Measurements from ENCODE around the gene TMEM198. TPM values are rescaled to one million over a fixed set of nuclear protein-coding genes. Genes with fewer than 3 reads are reported as not detected.

The TMEM198 gene
- total and polyA plus RNA-seq, 3 experiments from 2014 or later: 5.2 to 6.0 TPM; not detected in 1

DNA sequence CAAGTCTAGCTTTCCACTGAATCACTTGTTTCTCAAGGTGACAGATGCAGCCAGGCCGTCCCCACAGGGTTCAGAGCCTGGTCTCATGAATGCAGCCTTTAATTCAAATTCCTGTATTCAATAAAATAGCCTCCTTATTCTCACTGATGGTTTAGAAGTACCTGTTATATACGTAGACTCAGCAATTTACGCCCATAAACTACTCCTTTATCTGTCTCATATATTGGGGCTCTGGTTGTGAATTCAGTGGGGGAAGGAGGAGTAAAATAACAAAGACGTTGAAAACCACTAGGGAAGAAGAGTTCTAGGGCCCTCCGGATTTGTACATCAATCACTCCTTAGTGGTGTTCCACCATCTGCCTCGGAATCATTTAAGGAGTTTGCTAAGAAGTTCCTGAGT, 25.8 kb downstream of the TMEM198 start:
- Histone ChIP-seq H3K36me3 (ENCODE audit: insufficient read depth, low read length) (no peaks in the 10 kb centered on the region), H3K27ac (ENCODE audit: low read depth, low read length) (no peak overlapping the region), H3K4me1 (ENCODE audit: insufficient read depth, low read length) (no peaks in the 10 kb centered on the region), H3K4me3 (ENCODE audit: low read length) (no peak overlapping the region), H3K9me3 (ENCODE audit: low read length) (no peaks in the 10 kb centered on the region), H3K27me3 (ENCODE audit: insufficient read depth, low read length, poor library complexity, severe bottlenecking) (peaks cover 12% of the 10 kb centered on the region)
- POLR2A ChIA-PET: no interaction called here
- Mint-ChIP-seq H3K4me3 (peak overlapping the region in 3 of 7 donors; percentile 39 to 47 (median 42)), H3K36me3 (no peaks in the 10 kb centered on the region), H3K4me1 (peaks cover 0 to 7% (median 0%) of the 10 kb centered on the region in 3 donors), H3K9me3 (peaks cover 0 to 2% (median 0%) of the 10 kb centered on the region in 5 donors), H3K27me3 (peaks cover 27 to 59% of the 10 kb centered on the region in 2 donors), H3K27ac (peak overlapping the region in 1 of 8 donors; percentile 8)
- no peak for DNase-seq
- CTCF ChIA-PET: no interaction called here

DNA sequence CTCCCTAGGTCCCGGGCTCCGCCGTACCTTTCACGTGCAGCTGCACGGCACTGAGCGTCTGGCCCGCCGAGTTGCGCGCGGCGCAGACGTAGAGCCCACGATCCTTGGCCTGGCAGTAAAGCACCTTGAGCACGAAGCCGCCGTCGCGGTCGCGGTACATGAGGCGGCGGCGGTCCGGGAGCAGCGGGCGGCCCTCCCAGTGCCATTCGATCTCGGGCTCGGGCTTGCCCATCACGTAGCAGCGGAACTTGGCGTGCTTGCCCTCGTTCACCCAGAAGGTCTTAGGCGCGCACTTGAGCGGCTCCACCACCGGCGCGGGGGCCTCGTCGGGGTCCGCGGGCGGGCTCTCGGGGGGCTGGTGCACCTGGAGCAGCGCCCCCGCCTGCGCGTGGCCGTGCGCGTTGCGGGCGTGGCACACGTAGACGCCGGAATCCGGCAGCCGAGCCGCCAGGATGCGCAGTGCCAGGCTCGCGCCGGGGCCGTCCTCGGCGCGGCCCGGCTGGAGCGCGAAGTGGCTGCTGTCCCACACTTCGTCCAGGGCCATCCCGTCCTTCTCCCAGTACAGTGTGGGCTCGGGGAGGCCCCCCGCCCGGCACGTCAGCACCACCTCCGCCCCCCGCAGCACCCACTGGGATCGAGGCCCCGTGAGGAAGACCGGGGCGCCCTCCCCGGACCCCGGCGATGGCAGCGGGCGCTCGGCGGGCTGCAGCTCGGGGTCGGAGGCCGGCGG, 26.5 kb downstream of the TMEM198 start:
- H3K27ac Mint-ChIP-seq: no peak overlapping the region
- ChIA-PET CTCF (interaction anchor here (1.7 kb wide), 1 partner anchor 9 kb away, joined by 12 read pairs; no protein-coding TSS in a partner anchor), POLR2A (no interaction called here)
- Histone ChIP-seq H3K36me3 (ENCODE audit: insufficient read depth, low read length) (no peaks in the 10 kb centered on the region), H3K9me3 (ENCODE audit: low read length) (no peaks in the 10 kb centered on the region), H3K4me3 (ENCODE audit: low read length) (no peak overlapping the region), H3K4me1 (ENCODE audit: insufficient read depth, low read length) (no peaks in the 10 kb centered on the region), H3K27me3 (ENCODE audit: insufficient read depth, low read length, poor library complexity, severe bottlenecking) (peaks cover 12% of the 10 kb centered on the region), H3K27ac (ENCODE audit: low read depth, low read length) (no peak overlapping the region)
- peak overlapping the region in 4 of 7 donors; percentile 42 to 63 (median 54) for H3K4me3 Mint-ChIP-seq
- no peak for DNase-seq
- H3K36me3 Mint-ChIP-seq: no peaks in the 10 kb centered on the region
- H3K27me3 Mint-ChIP-seq: peaks cover 21 to 66% of the 10 kb centered on the region in 2 donors
- peaks cover 0 to 7% (median 0%) of the 10 kb centered on the region in 3 donors for H3K4me1 Mint-ChIP-seq
- H3K9me3 Mint-ChIP-seq: peaks cover 0 to 2% (median 0%) of the 10 kb centered on the region in 5 donors

DNA sequence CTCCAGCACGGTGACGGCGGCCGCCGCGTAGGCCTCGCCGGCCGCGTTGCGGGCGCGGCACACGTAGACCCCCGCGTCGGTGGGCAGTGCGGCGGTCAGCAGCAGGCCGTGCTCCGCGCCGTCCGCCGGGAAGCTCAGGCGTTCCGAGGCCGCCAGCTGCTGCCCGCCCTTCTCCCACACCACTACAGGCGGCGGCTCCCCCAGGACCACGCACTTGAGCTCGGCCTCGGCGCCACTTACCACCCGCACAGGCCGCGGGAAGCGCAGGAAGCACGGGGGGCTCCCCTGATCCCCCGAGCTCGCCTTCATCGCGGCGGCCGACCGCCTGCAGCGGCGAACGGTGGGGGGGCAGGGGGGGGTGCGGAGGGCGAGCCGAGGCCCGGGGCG, 27.1 kb downstream of the TMEM198 start:
- no peaks in the 10 kb centered on the region for H3K9me3 ChIP-seq (ENCODE audit: low read length)
- no peak overlapping the region for H3K27ac ChIP-seq (ENCODE audit: low read depth, low read length)
- Mint-ChIP-seq H3K36me3 (no peaks in the 10 kb centered on the region), H3K27ac (no peak overlapping the region), H3K9me3 (peaks cover 0 to 2% (median 0%) of the 10 kb centered on the region in 5 donors), H3K4me3 (peak overlapping the region in 1 of 7 donors; percentile 40), H3K27me3 (peaks cover 22 to 69% of the 10 kb centered on the region in 2 donors), H3K4me1 (peaks cover 0 to 7% (median 0%) of the 10 kb centered on the region in 3 donors)
- H3K36me3 ChIP-seq (ENCODE audit: insufficient read depth, low read length): no peaks in the 10 kb centered on the region
- H3K27me3 ChIP-seq (ENCODE audit: insufficient read depth, low read length, poor library complexity, severe bottlenecking): peaks cover 12% of the 10 kb centered on the region
- DNase-seq: no peak
- CTCF ChIA-PET: interaction anchor here (0.9 to 1.7 kb wide), 2 partner anchors 10 to 30 kb away, joined by 3 to 12 read pairs; no protein-coding TSS in a partner anchor
- H3K4me1 ChIP-seq (ENCODE audit: insufficient read depth, low read length): no peaks in the 10 kb centered on the region
- H3K4me3 ChIP-seq (ENCODE audit: low read length): no peak overlapping the region
- POLR2A ChIA-PET: no interaction called here

DNA sequence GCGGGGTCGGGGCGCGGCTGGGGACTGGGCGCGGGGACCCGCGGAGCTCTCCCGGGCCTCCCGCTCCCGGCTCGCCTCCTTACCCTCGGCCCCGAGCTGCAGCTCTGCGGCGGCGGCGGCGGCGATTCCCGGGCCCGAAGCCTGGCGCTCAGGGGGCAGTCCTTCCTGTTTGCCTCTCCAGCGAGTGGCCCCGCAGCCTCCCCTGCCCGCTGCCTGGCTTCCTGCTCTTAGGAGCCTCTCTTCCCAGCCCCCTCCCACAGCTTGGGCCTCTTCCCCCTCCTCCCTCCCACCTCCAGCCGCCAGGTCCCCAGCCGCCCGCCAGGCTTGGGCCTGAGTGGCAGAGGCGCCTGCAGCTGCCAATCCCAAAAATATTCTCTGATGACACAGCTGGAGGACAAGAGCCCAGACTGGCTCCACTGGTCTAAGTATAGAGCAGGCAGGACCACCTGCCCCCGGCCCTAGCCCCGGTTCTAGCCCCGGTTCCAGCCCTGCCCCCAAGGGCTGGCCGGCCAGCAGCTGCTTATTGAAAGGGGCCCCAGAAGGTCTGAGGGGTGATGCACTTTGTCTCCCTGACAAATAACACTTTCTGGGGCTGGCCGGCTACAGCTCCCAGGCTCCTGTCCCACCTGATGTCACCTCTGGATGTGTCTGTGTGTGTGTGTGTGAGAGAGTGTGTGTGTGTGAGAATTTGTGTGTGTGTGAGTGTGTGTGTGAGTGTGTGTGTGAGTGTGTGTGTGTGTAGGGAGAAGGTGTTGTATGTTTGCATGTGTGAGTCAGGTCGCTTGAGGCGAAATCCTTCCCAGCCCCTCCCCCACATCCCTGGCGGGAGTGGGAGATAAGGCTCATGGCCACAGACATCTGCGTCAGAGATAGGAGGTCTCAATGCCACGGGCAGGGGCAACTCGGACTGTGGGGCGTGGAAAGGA, 27.7 kb downstream of the TMEM198 start, which contains the start of gene OBSL1:
Gene OBSL1, minus strand, starts transcription at position 229 of the 926 bp plus-strand sequence. CDS start 307 bp downstream, outside the sequence.
- Histone ChIP-seq H3K9me3 (ENCODE audit: low read length) (no peaks in the 10 kb centered on the region), H3K27me3 (ENCODE audit: insufficient read depth, low read length, poor library complexity, severe bottlenecking) (peaks cover 12% of the 10 kb centered on the region), H3K36me3 (ENCODE audit: insufficient read depth, low read length) (no peaks in the 10 kb centered on the region), H3K4me3 (ENCODE audit: low read length) (no peak within 1 kb of the TSS), H3K27ac (ENCODE audit: low read depth, low read length) (peak within 1 kb of the TSS; percentile 63), H3K4me1 (ENCODE audit: insufficient read depth, low read length) (no peaks in the 10 kb centered on the region)
- ChIA-PET POLR2A (no interaction called here), CTCF (interaction anchor here (0.9 to 1.7 kb wide), 2 partner anchors 10 to 30 kb away, joined by 3 to 12 read pairs; no protein-coding TSS in a partner anchor)
- Mint-ChIP-seq H3K27ac (no peak within 1 kb of the TSS), H3K36me3 (no peaks in the 10 kb centered on the region), H3K9me3 (peaks cover 0 to 2% (median 0%) of the 10 kb centered on the region in 5 donors), H3K4me3 (peak within 1 kb of the TSS in 6 of 7 donors; percentile 9 to 81 (median 38)), H3K4me1 (peaks cover 0 to 7% (median 0%) of the 10 kb centered on the region in 3 donors), H3K27me3 (peaks cover 25 to 70% of the 10 kb centered on the region in 2 donors)
- no peak for DNase-seq

DNA sequence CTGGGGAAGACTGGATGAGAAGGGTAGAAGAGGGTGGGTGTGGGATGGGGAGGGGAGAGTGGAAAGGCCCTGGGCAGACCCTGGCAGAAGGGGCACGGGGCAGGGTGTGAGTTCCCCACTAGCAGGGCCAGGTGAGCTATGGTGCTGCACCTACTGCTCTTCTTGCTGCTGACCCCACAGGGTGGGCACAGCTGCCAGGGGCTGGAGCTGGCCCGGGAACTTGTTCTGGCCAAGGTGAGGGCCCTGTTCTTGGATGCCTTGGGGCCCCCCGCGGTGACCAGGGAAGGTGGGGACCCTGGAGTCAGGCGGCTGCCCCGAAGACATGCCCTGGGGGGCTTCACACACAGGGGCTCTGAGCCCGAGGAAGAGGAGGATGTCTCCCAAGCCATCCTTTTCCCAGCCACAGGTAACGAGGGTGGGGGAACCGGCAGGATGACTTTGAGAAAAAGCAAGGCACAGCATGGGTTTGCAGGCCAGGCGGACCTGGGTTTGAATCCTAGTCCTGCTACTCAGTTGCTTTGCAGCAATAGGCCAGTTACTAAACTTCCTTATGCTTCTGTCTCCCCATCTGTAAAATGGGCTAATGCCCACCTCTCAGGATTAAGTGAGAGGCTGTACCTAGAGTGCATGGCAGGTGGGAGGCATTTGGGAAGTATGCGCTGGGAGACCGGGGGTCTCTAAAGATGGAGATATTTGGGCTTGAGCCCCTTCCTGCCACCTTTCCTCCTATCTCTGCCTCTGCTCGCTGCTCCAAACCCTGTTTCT, 28.6 kb downstream of the TMEM198 start, which contains the start of gene INHA:
Gene INHA, plus strand, starts transcription at position 74 of the 765 bp plus-strand sequence. Its CDS starts 65 bp downstream, at position 139.
- no peak within 1 kb of the TSS for H3K4me3 ChIP-seq (ENCODE audit: low read length)
- Mint-ChIP-seq H3K4me3 (peak within 1 kb of the TSS in 6 of 7 donors; percentile 22 to 81 (median 38)), H3K9me3 (no peaks in the 10 kb centered on the region), H3K27me3 (peaks cover 22 to 71% of the 10 kb centered on the region in 2 donors), H3K27ac (no peak within 1 kb of the TSS), H3K4me1 (peaks cover 0 to 7% (median 0%) of the 10 kb centered on the region in 3 donors), H3K36me3 (no peaks in the 10 kb centered on the region)
- ChIA-PET POLR2A (no interaction called here), CTCF (no interaction called here)
- H3K27me3 ChIP-seq (ENCODE audit: insufficient read depth, low read length, poor library complexity, severe bottlenecking): peaks cover 12% of the 10 kb centered on the region
- no peak for DNase-seq
- H3K36me3 ChIP-seq (ENCODE audit: insufficient read depth, low read length): no peaks in the 10 kb centered on the region
- peak within 1 kb of the TSS; percentile 63 for H3K27ac ChIP-seq (ENCODE audit: low read depth, low read length)
- H3K4me1 ChIP-seq (ENCODE audit: insufficient read depth, low read length): no peaks in the 10 kb centered on the region
- H3K9me3 ChIP-seq (ENCODE audit: low read length): no peaks in the 10 kb centered on the region

DNA sequence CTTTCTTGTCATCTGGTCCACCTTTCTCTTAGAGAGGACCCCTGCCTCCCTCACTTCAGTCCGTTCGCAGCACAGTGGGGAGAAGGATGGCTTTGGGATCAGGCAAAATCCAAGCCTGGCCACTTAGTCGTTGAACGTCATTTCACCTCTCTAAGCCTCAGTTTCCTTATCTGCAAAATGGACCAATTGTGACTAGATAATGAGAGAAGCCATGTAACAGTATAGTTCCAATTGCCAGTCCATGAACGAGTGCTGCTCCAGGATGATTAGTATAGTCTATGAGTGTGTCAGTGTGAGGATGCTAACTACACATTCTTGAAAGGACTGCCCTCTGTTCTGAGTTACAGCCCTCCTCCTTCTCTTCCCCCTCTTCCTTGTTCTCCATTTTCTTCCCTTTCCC, 29.3 kb downstream of the TMEM198 start:
- peaks cover 0 to 7% (median 0%) of the 10 kb centered on the region in 3 donors for H3K4me1 Mint-ChIP-seq
- H3K9me3 Mint-ChIP-seq: no peaks in the 10 kb centered on the region
- Histone ChIP-seq H3K9me3 (ENCODE audit: low read length) (no peaks in the 10 kb centered on the region), H3K4me1 (ENCODE audit: insufficient read depth, low read length) (no peaks in the 10 kb centered on the region), H3K27me3 (ENCODE audit: insufficient read depth, low read length, poor library complexity, severe bottlenecking) (peaks cover 12% of the 10 kb centered on the region), H3K4me3 (ENCODE audit: low read length) (no peak overlapping the region), H3K27ac (ENCODE audit: low read depth, low read length) (no peak overlapping the region), H3K36me3 (ENCODE audit: insufficient read depth, low read length) (no peaks in the 10 kb centered on the region)
- H3K4me3 Mint-ChIP-seq: peak overlapping the region in 2 of 7 donors; percentile 29 to 56
- H3K27ac Mint-ChIP-seq: no peak overlapping the region
- H3K27me3 Mint-ChIP-seq: peaks cover 22 to 73% of the 10 kb centered on the region in 2 donors
- POLR2A ChIA-PET: no interaction called here
- CTCF ChIA-PET: no interaction called here
- DNase-seq: no peak
- H3K36me3 Mint-ChIP-seq: no peaks in the 10 kb centered on the region

DNA sequence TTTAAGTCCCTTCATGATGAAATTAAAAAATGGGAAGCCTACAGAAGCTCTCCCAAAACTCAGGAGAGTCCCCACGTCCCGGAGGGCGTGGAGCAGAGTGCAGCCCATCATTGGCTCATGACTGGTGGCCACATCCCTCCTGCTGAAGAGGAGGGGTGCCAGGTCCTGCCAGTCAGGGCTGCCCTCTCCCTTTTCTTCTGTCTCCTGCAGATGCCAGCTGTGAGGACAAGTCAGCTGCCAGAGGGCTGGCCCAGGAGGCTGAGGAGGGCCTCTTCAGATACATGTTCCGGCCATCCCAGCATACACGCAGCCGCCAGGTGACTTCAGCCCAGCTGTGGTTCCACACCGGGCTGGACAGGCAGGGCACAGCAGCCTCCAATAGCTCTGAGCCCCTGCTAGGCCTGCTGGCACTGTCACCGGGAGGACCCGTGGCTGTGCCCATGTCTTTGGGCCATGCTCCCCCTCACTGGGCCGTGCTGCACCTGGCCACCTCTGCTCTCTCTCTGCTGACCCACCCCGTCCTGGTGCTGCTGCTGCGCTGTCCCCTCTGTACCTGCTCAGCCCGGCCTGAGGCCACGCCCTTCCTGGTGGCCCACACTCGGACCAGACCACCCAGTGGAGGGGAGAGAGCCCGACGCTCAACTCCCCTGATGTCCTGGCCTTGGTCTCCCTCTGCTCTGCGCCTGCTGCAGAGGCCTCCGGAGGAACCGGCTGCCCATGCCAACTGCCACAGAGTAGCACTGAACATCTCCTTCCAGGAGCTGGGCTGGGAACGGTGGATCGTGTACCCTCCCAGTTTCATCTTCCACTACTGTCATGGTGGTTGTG, 30.9 kb downstream of the TMEM198 start:
- Mint-ChIP-seq H3K36me3 (no peaks in the 10 kb centered on the region), H3K27me3 (peaks cover 24 to 68% of the 10 kb centered on the region in 2 donors), H3K4me3 (no peak overlapping the region), H3K9me3 (no peaks in the 10 kb centered on the region), H3K27ac (no peak overlapping the region), H3K4me1 (peaks cover 0 to 5% (median 0%) of the 10 kb centered on the region in 3 donors)
- no peak for DNase-seq
- Histone ChIP-seq H3K36me3 (ENCODE audit: insufficient read depth, low read length) (no peaks in the 10 kb centered on the region), H3K27me3 (ENCODE audit: insufficient read depth, low read length, poor library complexity, severe bottlenecking) (peaks cover 12% of the 10 kb centered on the region), H3K4me1 (ENCODE audit: insufficient read depth, low read length) (no peaks in the 10 kb centered on the region), H3K27ac (ENCODE audit: low read depth, low read length) (no peak overlapping the region), H3K4me3 (ENCODE audit: low read length) (no peak overlapping the region), H3K9me3 (ENCODE audit: low read length) (no peaks in the 10 kb centered on the region)
- ChIA-PET POLR2A (no interaction called here), CTCF (no interaction called here)

All from CD8-positive, alpha-beta memory T cell (primary cell).